B cell (primary cell): Measurements from ENCODE around the gene ZNF639. TPM values are rescaled to one million over a fixed set of nuclear protein-coding genes. Genes with fewer than 3 reads are reported as not detected.

Source experiments
- ATAC-seq: fragments of 200-7000 bp; cut with Tn5 transposase; one replicate; pipeline ENCODE4 v1.10.0; 2021; ENCODE audit warnings: low read depth, mild to moderate bottlenecking, moderate number of reproducible peaks, moderate library complexity
- CTCF ChIA-PET: fragments of 350-600 bp; sonication (Branson Sonifier 250); formaldehyde crosslinking; loops from one replicate; lab custom pipeline; 2021; ENCODE audit warnings: antibody characterized with exemption, inconsistent platforms; lab: Charles Lee
- POLR2A ChIA-PET: fragments of 350-600 bp; sonication (Branson Sonifier 250); formaldehyde crosslinking; loops from one replicate; lab custom pipeline; 2021; ENCODE audit warnings: antibody characterized with exemption; lab: Charles Lee
- DNase-seq: peaks from one replicate; pipeline ENCODE4 v3.0.0; 2013
- H2AFZ ChIP-seq: 2 replicates; pipeline ENCODE4 v1.6.1; 2012; ENCODE audit warnings: mild to moderate bottlenecking, low read depth, low read length; ENCODE audit not compliant: insufficient read depth, poor library complexity, severe bottlenecking
- H3K27ac ChIP-seq, 2 donors: 1 replicate in 1 of 2; 2 replicates in 1 of 2; pipeline ENCODE4 v1.5.1; 2012 to 2013; ENCODE audit warnings: low read length in 2 of 2, mild to moderate bottlenecking in 2 of 2, moderate library complexity in 1 of 2
- H3K27me3 ChIP-seq, 4 experiments: fragments of 200-600 bp in 1 of 4; sonication (generic) in 1 of 4; replicated peaks in 1 of 4; 1 replicate in 2 of 4; 2 replicates in 2 of 4; pipeline versions ENCODE4 v1.6.1 to v1.7.0; 2013 to 2016; ENCODE audit warnings: low read length in 3 of 4, mild to moderate bottlenecking in 2 of 4, mixed read lengths in 1 of 4, moderate library complexity in 1 of 4; ENCODE audit not compliant: insufficient read depth in 4 of 4, control insufficient read depth in 3 of 4; ENCODE audit errors: control extremely low read depth in 1 of 4
- H3K36me3 ChIP-seq, 2 experiments: replicated peaks in 1 of 2; 1 replicate in 1 of 2; 2 replicates in 1 of 2; pipeline versions ENCODE4 v1.6.1 to v1.7.1; 2013; ENCODE audit warnings: low read length in 1 of 2; ENCODE audit not compliant: insufficient read depth in 2 of 2, control insufficient read depth in 1 of 2; ENCODE audit errors: control extremely low read depth in 1 of 2, extremely low read depth in 1 of 2
- H3K4me1 ChIP-seq, 2 donors: fragments of 200-600 bp in 1 of 2; sonication (generic) in 1 of 2; 1 replicate in 1 of 2; 2 replicates in 1 of 2; pipeline versions ENCODE4 v1.5.1 to v1.6.1; 2013 to 2017; ENCODE audit warnings: low read length in 2 of 2; ENCODE audit not compliant: control insufficient read depth in 2 of 2, insufficient read depth in 2 of 2
- H3K4me2 ChIP-seq: replicated peaks from 2 replicates; pipeline ENCODE3; 2012; ENCODE audit warnings: mild to moderate bottlenecking, low read depth, low read length; ENCODE audit not compliant: poor library complexity, severe bottlenecking
- H3K4me3 ChIP-seq, 5 experiments: fragments of 200-600 bp in 1 of 5; sonication (generic) in 1 of 5; 1 replicate in 3 of 5; 2 replicates in 2 of 5; pipeline versions ENCODE4 v1.5.1 to v1.7.0; 2011 to 2016; ENCODE audit warnings: low read length in 4 of 5, mild to moderate bottlenecking in 4 of 5, low read depth in 2 of 5, control low read depth in 1 of 5, moderate library complexity in 1 of 5; ENCODE audit not compliant: insufficient read depth in 1 of 5; ENCODE audit errors: control extremely low read depth in 1 of 5, extremely low read depth in 1 of 5
- H3K79me2 ChIP-seq: fragments of 200-600 bp; sonication (generic); one replicate; pipeline ENCODE4 v1.6.0; 2016; ENCODE audit warnings: low read length; ENCODE audit not compliant: control insufficient read depth, insufficient read depth
- H3K9ac ChIP-seq: fragments of 200-600 bp; sonication (generic); 2 replicates; pipeline ENCODE4 v1.6.1; 2017; ENCODE audit warnings: mild to moderate bottlenecking, low read length, moderate library complexity
- H3K9me3 ChIP-seq, 3 donors: one replicate each; pipeline versions ENCODE4 v1.6.1 to v1.7.1; 2013; ENCODE audit warnings: low read length in 2 of 3; ENCODE audit not compliant: control insufficient read depth in 2 of 3, insufficient read depth in 1 of 3; ENCODE audit errors: control extremely low read depth in 1 of 3
- H4K20me1 ChIP-seq: 2 replicates; pipeline ENCODE4 v1.6.0; 2012; ENCODE audit warnings: mild to moderate bottlenecking, low read length; ENCODE audit not compliant: insufficient read depth, control insufficient read depth, poor library complexity, severe bottlenecking
- H3K27ac Mint-ChIP-seq: one replicate; pipeline ENCODE4 v1.8.0; 2021; ENCODE audit warnings: mixed read lengths
- H3K27me3 Mint-ChIP-seq: one replicate; pipeline ENCODE4 v1.8.0; 2021; ENCODE audit warnings: mixed read lengths
- H3K4me1 Mint-ChIP-seq: one replicate; pipeline ENCODE4 v1.8.0; 2021; ENCODE audit warnings: mixed read lengths
- H3K4me3 Mint-ChIP-seq: one replicate; pipeline ENCODE4 v1.8.0; 2021; ENCODE audit warnings: mixed read lengths
- H3K9me3 Mint-ChIP-seq: one replicate; pipeline ENCODE4 v1.8.0; 2022; ENCODE audit warnings: mixed read lengths; ENCODE audit not compliant: insufficient read depth
- CTCF ChIP-seq: fragments of 200-600 bp; IDR thresholded peaks from one replicate; pipeline ENCODE4 v1.8.0; 2022; ENCODE audit warnings: antibody characterized with exemption, mild to moderate bottlenecking
- EZH2 ChIP-seq: IDR thresholded peaks from 2 replicates; pipeline ENCODE4 v1.6.1; 2012; ENCODE audit warnings: borderline replicate concordance, low read depth, mild to moderate bottlenecking, moderate library complexity, low read length; ENCODE audit not compliant: insufficient read depth, poor library complexity, severe bottlenecking
- WGBS: methylation state at CpG from one replicate; pipeline ENCODE4 v1.1.5; 2013; ENCODE audit warnings: missing lambda C conversion rate; ENCODE audit not compliant: insufficient coverage; 5-methylcytosine and 5-hydroxymethylcytosine counted together
- intact Hi-C: fragments of 100-400 bp; cut with micrococcal nuclease; formaldehyde crosslinking; loops from one replicate; pipeline ENCODE4 v1.10.0; 2022
- polyA plus RNA-seq: library from polyadenylated mRNA; depleted of rRNA; stranded (reverse); fragments of >200 nt; gene quantifications from 2 replicates; pipeline ENCODE4 v1.2.3, GENCODE V29; 2012
- total RNA-seq, 2 donors: library from RNA; stranded (reverse); fragments of 120-200 nt in 1 of 2; gene quantifications; 1 replicate in 1 of 2; 2 replicates in 1 of 2; pipeline versions ENCODE4 v1.2.3 to v1.2.4, GENCODE V29; 2013 to 2022

The ZNF639 gene
- total and polyA plus RNA-seq, 2 donors (not counting 1 experiment from before 2014, with no cell fraction given): 22.4 to 39.8 TPM

DNA sequence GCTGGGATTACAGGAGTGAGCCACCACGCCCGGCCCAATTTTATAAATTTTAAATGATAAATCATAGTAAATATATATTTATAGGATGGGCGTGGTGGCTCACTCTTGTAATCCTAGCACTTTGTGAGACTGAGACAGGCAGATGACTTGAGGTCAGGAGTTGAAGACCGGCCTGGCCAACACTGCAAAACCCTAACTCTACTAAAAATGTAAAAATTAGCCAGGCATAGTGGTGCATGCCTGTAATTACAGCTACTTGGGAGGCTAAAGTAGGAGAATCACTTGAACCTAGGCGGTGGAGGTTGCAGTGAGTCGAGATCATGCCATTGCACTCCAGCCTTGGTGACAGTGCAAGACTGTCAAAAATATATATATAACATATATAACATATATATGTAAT is 51.1 kb downstream of the ZNF639 start:
- H3K36me3 ChIP-seq: peaks cover 11 to 55% of the 10 kb centered on the region in 2 experiments

More for the DNA sequence above, 51.1 kb downstream of the ZNF639 start:
- Histone ChIP-seq H3K9me3 (no peaks in the 10 kb centered on the region), H3K4me3 (no peak overlapping the region), H3K27me3 (no peaks in the 10 kb centered on the region), H3K4me1 (no peaks in the 10 kb centered on the region), H2AFZ (no peak overlapping the region), H3K9ac (no peak overlapping the region), H4K20me1 (no peaks in the 10 kb centered on the region), H3K79me2 (no peaks in the 10 kb centered on the region), H3K4me2 (no peak overlapping the region), H3K27ac (no peak overlapping the region)
- Mint-ChIP-seq H3K27me3 (no peaks in the 10 kb centered on the region), H3K4me3 (no peak overlapping the region), H3K9me3 (no peaks in the 10 kb centered on the region), H3K4me1 (no peaks in the 10 kb centered on the region), H3K27ac (no peak overlapping the region)
- intact Hi-C loops: no loop called here
- POLR2A ChIA-PET: no interaction called here
- ATAC-seq (no peak), DNase-seq (no peak)
- WGBS: no CpG with 5 or more reads among the region's 6 CpGs
- TF ChIP-seq CTCF (no peak), EZH2 (no peak)
- CTCF ChIA-PET: no interaction called here
